Activated T-helper 1 cell treated with anti-CD3 and anti-CD28 coated beads, Interleukin-2, amount 50 U/mL, for 16 hours (primary cell): Measurements from ENCODE around the gene IL17RC.
"Not testable (repeated sequence)": the region's sequence is repeated elsewhere in the genome, so short reads cannot be mapped to it uniquely, and the experiment has no call there.

Source experiments
- DNase-seq, 2 donors: peaks; one replicate each; pipeline ENCODE4 v3.0.0-alpha.2; 2020; ENCODE audit warnings: low read depth in 1 of 2, low spot score in 1 of 2

Gene IL17RC

GRCh38 chr3:9916734-9917680, at the start of gene IL17RC:
Gene IL17RC (plus strand): TSS chr3:9917098. CDS start chr3:9917316, 218 bp downstream.
- no peak for DNase-seq

DNA sequence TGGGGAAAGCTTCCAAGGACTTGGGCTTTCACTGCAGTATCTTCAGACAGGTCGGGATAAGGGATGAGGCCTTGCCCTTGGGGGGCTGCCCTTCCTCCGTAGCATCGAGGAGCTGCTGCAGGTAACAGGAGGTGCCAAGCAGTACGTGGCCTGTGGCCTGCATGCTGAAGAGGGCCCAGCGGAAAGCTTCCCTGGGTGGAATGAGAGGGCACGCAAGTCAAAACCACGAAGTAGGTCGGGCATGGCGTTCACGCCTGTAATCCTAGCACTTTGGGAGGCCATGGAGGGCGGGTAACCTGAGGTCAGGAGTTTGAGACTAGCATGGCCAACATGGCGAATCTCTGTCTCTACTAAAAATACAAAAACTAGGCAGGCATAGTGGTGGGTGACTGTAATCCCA, 49.8 kb upstream of the IL17RC start:
- DNase-seq: no peak

DNA sequence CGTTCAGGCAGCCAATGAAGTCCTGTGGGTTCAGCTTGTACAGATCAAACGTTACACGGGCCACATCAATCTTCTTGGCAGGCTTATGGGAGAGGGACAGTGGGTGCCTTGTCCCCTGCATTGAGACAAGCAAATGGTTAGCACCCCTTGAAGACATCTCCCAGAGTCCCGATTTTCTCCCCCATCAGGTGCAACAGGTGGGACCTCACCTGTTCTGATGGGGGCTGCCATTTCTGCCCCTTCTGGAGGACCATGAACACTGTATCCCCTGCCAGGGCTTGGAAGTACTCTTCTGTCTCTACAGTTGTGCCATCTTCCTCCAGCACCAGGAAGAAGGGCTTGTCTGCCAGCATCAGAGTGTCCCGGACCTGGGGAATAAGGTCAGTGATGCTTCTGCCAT, 46.9 kb upstream of the IL17RC start:
- no peak for DNase-seq

- no peak for DNase-seq
Measured at GRCh38 chr3:9870978-9871377, 45.9 kb upstream of the IL17RC start.

- not testable (repeated sequence) for DNase-seq
Measured at GRCh38 chr3:9872067-9872466, 44.8 kb upstream of the IL17RC start.

- no peak for DNase-seq
Measured at GRCh38 chr3:9875448-9875847, 41.5 kb upstream of the IL17RC start.

- DNase-seq: not testable (repeated sequence)
Measured at GRCh38 chr3:9876255-9876654, 40.6 kb upstream of the IL17RC start.

GRCh38 chr3:9876991-9877390, 39.9 kb upstream of the IL17RC start:
- DNase-seq: no peak

DNA sequence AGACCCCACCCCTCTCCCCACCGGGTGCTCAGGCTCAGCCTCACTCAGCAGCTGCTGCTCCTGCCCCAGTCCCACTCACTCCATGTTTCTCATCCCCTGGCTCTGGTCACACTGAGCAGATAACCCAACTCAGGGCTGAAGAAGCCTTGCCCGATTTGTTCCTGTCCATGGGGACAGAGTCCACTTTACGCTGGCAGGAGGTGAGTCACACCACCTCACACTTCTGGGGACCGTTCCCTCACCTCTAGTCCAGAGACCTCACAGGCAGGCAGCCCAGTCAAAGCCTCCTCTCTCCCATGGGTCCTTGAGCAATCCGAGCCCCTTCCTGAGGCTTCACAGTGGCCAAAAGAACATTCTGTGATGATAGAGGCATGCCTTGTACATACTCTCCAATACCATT, 38.2 kb upstream of the IL17RC start:
- no peak for DNase-seq

DNA sequence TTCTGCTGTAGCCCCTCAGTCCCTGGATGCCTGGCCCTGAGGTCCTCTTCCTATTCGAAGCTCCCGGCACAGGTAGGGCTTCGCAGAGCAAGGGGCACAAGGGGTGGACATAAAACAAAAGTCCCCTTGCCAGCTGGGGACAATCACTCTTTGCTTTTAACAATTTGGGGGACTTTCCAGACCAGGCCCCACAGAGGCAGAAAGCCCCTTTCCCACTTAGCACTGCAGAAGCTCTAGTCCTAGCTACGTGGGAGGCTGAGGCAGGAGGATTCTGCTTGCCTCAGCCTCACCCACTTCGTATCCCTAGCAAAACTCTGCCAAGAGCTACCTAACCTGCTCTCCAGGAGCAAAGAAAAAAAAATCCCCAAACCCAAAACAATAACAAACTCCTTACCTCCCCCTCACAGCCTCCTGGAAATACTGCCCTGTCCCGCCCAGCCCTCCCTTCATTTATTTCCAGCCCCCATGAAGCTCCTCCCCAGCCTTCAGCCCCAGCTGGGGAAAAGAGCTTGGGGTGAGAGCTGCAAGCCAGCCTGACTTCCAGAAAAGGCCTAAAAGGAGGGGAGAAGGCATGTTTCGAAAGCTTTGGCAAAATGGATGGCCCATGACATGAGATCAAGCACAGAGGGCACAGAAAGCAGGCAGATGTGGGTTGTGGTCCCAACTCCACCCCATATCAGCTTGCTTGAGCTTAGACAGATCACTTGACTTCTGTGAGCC, 36.9 kb upstream of the IL17RC start, which contains the start of gene CIDEC:
Gene CIDEC (minus strand): TSS at position 424 of the 720 bp plus-strand sequence. CDS start 1,767 bp downstream, outside the sequence.
- DNase-seq: no peak

DNA sequence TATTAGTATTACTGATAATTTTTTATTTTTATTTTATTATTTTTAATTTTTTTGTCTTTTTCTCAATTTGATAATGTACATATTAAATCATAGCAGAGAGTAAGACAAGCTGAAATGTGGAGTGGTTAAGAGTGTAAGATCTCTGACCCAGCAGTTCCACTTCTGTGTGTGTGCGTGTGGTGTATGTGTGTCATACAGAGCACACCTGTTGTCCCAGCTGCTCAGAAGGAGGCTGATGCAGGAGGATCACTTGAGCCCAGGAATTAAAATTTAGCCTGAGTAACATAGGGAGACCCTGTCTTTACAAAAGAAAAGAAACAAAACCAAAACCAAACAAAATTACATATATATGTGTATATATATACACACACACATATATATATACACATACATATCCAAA, 35.5 kb upstream of the IL17RC start:
- DNase-seq: no peak

DNA sequence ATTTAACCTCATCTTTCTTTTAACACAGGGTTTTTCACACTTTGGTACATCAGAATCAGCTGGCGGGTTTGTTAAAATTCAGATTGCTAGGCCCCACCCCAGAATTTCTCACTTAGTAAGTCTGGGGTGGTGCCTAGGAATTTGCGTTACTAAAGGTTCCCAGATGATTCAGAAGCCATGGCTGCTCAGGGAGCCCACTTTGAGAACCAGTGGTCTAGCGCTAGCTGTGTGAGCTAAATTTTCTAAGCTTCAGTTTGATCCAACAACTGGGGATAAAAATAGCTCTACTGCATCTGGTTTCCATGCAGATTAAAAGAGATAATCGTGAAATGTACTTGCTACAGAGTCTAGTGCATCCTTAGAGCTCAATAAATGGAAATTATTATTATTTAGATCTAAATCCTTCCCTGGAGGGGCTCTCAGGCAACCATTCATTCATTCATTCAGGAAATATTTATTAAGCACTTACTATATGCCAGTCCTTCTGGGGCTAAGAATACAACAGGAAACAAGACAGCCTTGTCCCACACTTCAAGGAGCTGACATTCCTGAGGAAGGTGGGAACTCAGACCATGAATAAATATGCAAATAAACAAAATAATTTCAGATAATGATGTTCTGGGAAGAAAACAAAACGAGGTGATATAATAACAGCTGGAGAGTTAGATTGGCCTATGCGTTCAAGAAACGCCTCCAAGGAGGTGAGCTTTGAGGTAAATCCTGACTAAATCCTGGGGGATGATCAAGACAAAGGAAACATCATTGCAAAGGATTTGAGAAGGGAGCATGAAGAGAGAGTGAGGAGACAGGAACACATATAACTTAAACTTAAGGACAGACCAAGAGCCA, 33.0 kb upstream of the IL17RC start:
- no peak for DNase-seq

DNA sequence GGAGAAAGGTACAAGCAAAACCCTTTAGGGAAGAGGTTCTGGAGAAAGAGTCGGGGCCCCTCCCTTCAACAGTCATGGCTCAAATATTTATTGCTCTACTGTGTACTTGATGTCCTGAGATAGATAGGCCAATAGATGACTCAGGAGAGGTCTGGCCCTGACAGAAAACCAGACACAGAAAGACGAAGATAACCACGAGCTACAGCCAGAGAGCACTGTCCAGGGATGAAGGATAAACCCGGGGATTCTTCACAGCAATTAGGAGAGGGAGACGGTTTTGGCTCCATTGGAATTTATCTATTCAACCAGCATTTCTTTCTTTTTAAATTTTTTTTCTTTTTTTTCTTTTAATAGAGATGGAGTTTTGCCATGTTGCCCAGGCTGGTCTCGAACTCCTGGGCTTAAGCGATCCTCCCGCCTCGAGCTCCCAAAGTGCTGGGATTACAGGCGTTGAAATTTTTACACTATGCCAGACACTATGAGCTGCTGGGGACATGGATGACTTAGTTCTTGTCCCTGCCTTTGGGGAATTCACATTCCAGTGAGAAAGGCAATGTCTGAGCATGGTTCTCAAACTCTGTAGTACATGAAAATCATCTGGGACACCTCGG, 32.2 kb upstream of the IL17RC start:
- DNase-seq: no peak

- no peak for DNase-seq
Measured at GRCh38 chr3:9886328-9886727, 30.6 kb upstream of the IL17RC start.

- DNase-seq: no peak
Measured at GRCh38 chr3:9887480-9887879, 29.4 kb upstream of the IL17RC start.

GRCh38 chr3:9888540-9888939, 28.4 kb upstream of the IL17RC start:
- no peak for DNase-seq

DNA sequence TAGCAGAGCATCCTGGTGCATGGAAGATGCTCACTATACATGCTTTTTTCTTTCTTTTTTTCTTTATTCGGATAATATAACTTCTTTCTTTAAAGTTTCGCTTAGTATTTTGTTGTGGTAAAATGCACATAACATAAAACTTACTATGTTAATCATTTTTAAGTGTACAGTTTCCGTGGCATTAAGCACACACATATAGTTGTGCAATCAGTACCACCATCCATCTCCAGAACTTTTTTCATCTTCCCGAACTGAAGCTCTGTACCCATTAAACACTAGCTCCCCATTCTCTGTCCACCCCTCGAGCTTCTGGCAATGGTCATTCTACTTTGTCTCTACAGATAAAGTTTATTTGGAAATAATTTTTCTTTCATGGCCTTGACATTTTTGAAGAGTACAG, 27.5 kb upstream of the IL17RC start:
- no peak for DNase-seq

- peak; percentile 81 to 87 for DNase-seq
Measured at GRCh38 chr3:9890249-9891071, 26.4 kb upstream of the IL17RC start, which contains the start of gene JAGN1. Gene JAGN1 (plus strand): TSS chr3:9890610. CDS start chr3:9890723, 113 bp downstream.

GRCh38 chr3:9891072-9891622, 25.8 kb upstream of the IL17RC start:
- no peak for DNase-seq
